Measurements from ENCODE around the gene KRTAP12-4.
A peak's percentile ranks its signal among the peaks of the same experiment; 100 is the strongest.
"Not testable (repeated sequence)": the region's sequence is repeated elsewhere in the genome, so short reads cannot be mapped to it uniquely, and the experiment has no call there.

Gene KRTAP12-4

DNA sequence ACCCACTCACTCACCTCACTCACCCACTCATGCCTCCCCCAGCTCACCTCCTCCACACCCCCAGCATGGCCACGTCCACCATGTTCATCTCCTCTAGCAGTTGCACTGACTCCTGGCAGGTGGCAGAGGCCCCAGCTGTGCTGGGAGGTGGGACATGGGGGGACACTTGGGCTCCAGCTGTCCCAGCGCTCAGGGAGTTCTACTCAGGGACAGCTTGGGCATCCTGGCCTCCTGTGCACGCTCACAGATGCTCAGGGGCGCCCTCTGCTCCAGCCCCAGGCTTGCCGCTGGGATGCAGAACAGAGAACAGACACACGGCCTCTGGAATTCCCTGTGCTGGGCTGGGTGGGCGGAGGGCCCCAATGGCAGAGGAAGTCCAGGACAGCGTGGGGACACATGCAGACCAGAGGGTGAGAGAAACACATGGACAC lies 37.4 kb downstream of the KRTAP12-4 start:
- Mint-ChIP-seq H3K36me3 (peaks cover 20% of the 10 kb centered on the region), H3K4me1 (ENCODE audit: low read depth) (peaks cover 55% of the 10 kb centered on the region), H3K27me3 (no peaks in the 10 kb centered on the region), H3K9me3 (ENCODE audit: low read depth) (peaks cover 18% of the 10 kb centered on the region), H3K27ac (peak overlapping the region; percentile 54), H3K4me3 (no peak overlapping the region)

GRCh38 chr21:44616591-44616926 lies 37.9 kb downstream of the KRTAP12-4 start:
- no peaks in the 10 kb centered on the region for H3K27me3 Mint-ChIP-seq
- peaks cover 17% of the 10 kb centered on the region for H3K36me3 Mint-ChIP-seq
- H3K4me3 Mint-ChIP-seq, result no peak overlapping the region
- H3K27ac Mint-ChIP-seq, result no peak overlapping the region
- peaks cover 18% of the 10 kb centered on the region for H3K9me3 Mint-ChIP-seq (ENCODE audit: low read depth)
- peaks cover 55% of the 10 kb centered on the region for H3K4me1 Mint-ChIP-seq (ENCODE audit: low read depth)

GRCh38 chr21:44615911-44616590 lies 38.4 kb downstream of the KRTAP12-4 start:
- peak overlapping the region; percentile 30 for H3K4me3 Mint-ChIP-seq
- H3K27me3 Mint-ChIP-seq, result no peaks in the 10 kb centered on the region
- H3K36me3 Mint-ChIP-seq, result peaks cover 20% of the 10 kb centered on the region
- H3K27ac Mint-ChIP-seq, result peak overlapping the region; percentile 16
- H3K4me1 Mint-ChIP-seq (ENCODE audit: low read depth), result peaks cover 55% of the 10 kb centered on the region
- H3K9me3 Mint-ChIP-seq (ENCODE audit: low read depth), result peaks cover 18% of the 10 kb centered on the region

DNA sequence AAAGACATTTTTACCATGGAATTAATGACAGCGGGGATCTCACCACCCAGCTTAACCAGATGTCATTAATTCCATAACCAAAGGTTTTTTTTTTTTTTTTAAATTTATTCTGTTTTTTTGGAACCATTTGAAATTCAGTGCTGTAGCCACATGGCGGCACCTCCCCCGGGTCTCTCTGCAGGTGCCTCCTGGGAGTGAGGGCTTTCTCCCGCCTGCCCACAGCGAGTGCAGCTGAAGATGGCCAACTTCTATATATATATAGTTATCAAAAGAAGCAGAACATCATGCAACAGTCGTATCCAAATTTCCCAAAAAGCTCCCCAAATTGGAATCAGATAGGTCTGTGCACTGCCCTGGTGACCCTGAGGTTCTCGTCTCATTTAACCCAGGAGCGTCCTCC lies 39.0 kb downstream of the KRTAP12-4 start:
- no peak overlapping the region for H3K27ac Mint-ChIP-seq
- H3K27me3 Mint-ChIP-seq, result no peaks in the 10 kb centered on the region
- peaks cover 13% of the 10 kb centered on the region for H3K9me3 Mint-ChIP-seq (ENCODE audit: low read depth)
- H3K4me1 Mint-ChIP-seq (ENCODE audit: low read depth), result peaks cover 52% of the 10 kb centered on the region
- peaks cover 15% of the 10 kb centered on the region for H3K36me3 Mint-ChIP-seq
- H3K4me3 Mint-ChIP-seq, result peak overlapping the region; percentile 30

- peaks cover 13% of the 10 kb centered on the region for H3K36me3 Mint-ChIP-seq
- H3K4me1 Mint-ChIP-seq (ENCODE audit: low read depth), result peaks cover 50% of the 10 kb centered on the region
- no peak overlapping the region for H3K4me3 Mint-ChIP-seq
- H3K27ac Mint-ChIP-seq, result no peak overlapping the region
- H3K27me3 Mint-ChIP-seq, result no peaks in the 10 kb centered on the region
- H3K9me3 Mint-ChIP-seq (ENCODE audit: low read depth), result peaks cover 11% of the 10 kb centered on the region
Measured at GRCh38 chr21:44614961-44615391, 39.5 kb downstream of the KRTAP12-4 start.

GRCh38 chr21:44614161-44614631 lies 40.3 kb downstream of the KRTAP12-4 start:
- H3K27me3 Mint-ChIP-seq, result no peaks in the 10 kb centered on the region
- peaks cover 42% of the 10 kb centered on the region for H3K4me1 Mint-ChIP-seq (ENCODE audit: low read depth)
- no peak overlapping the region for H3K27ac Mint-ChIP-seq
- no peak overlapping the region for H3K4me3 Mint-ChIP-seq
- peaks cover 12% of the 10 kb centered on the region for H3K36me3 Mint-ChIP-seq
- peaks cover 11% of the 10 kb centered on the region for H3K9me3 Mint-ChIP-seq (ENCODE audit: low read depth)

GRCh38 chr21:44613386-44614155 lies 40.9 kb downstream of the KRTAP12-4 start:
- no peaks in the 10 kb centered on the region for H3K27me3 Mint-ChIP-seq
- no peak overlapping the region for H3K4me3 Mint-ChIP-seq
- H3K4me1 Mint-ChIP-seq (ENCODE audit: low read depth), result peaks cover 36% of the 10 kb centered on the region
- no peak overlapping the region for H3K27ac Mint-ChIP-seq
- peaks cover 14% of the 10 kb centered on the region for H3K36me3 Mint-ChIP-seq
- peaks cover 13% of the 10 kb centered on the region for H3K9me3 Mint-ChIP-seq (ENCODE audit: low read depth)

- no peak overlapping the region for H3K4me3 Mint-ChIP-seq
- H3K27me3 Mint-ChIP-seq, result no peaks in the 10 kb centered on the region
- peaks cover 27% of the 10 kb centered on the region for H3K4me1 Mint-ChIP-seq (ENCODE audit: low read depth)
- H3K27ac Mint-ChIP-seq, result no peak overlapping the region
- peaks cover 14% of the 10 kb centered on the region for H3K36me3 Mint-ChIP-seq
- H3K9me3 Mint-ChIP-seq (ENCODE audit: low read depth), result peaks cover 13% of the 10 kb centered on the region
Measured at GRCh38 chr21:44612669-44613229, 41.7 kb downstream of the KRTAP12-4 start.

- Mint-ChIP-seq H3K36me3 (peaks cover 14% of the 10 kb centered on the region), H3K27me3 (no peaks in the 10 kb centered on the region), H3K27ac (no peak within 1 kb of the TSS), H3K9me3 (ENCODE audit: low read depth) (peaks cover 13% of the 10 kb centered on the region), H3K4me1 (ENCODE audit: low read depth) (peaks cover 21% of the 10 kb centered on the region), H3K4me3 (no peak within 1 kb of the TSS)
Measured at GRCh38 chr21:44612029-44612486, 42.4 kb downstream of the KRTAP12-4 start, which contains the start of gene KRTAP10-8. Gene KRTAP10-8, plus strand, starts transcription at chr21:44612079. Its CDS starts 22 bp downstream, at chr21:44612101.

GRCh38 chr21:44611551-44611950 lies 42.9 kb downstream of the KRTAP12-4 start:
- Mint-ChIP-seq H3K4me3 (no peak overlapping the region), H3K4me1 (ENCODE audit: low read depth) (peaks cover 16% of the 10 kb centered on the region), H3K9me3 (ENCODE audit: low read depth) (peaks cover 13% of the 10 kb centered on the region)

DNA sequence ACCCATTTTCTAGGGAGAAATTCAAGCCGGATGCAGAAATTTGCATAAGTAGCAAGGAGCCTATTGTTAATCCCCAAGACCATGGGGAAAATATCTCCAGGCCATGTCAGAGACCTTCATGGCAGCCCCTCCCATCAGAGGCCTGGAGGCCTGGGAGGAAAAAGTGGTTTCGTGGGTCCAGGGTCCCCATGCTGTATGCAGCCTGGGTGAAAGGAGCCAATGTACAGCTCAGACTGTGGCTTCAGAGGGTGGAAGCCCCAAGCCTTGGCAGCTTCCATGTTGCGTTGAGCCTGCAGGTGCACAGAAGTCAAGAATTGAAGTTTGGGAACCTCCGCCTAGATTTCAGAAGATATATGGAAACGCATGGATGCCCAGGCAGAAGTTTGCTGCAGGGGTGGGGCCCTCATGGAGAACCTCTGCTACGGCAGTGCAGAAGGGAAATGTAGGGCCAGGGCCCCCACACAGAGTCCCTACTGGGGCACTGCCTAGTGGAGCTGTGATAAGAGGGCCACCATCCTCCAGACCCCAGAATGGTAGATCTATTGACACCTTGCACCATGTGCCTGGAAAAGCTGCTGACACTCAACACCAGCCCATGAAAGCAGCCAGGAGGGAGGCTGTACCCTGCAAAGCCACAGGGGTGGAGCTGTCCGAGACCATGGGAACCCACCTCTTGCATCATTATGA lies 44.2 kb downstream of the KRTAP12-4 start:
- H3K27me3 Mint-ChIP-seq; H3K4me1 Mint-ChIP-seq (ENCODE audit: low read depth); H3K27ac Mint-ChIP-seq; H3K4me3 Mint-ChIP-seq: not testable (repeated sequence)
- peaks cover 14% of the 10 kb centered on the region for H3K36me3 Mint-ChIP-seq
- H3K9me3 Mint-ChIP-seq (ENCODE audit: low read depth), result peaks cover 13% of the 10 kb centered on the region

More at GRCh38 chr21:44611551-44611950, 42.9 kb downstream of the KRTAP12-4 start:
- no peak overlapping the region for H3K27ac Mint-ChIP-seq
- peaks cover 14% of the 10 kb centered on the region for H3K36me3 Mint-ChIP-seq
- H3K27me3 Mint-ChIP-seq, result no peaks in the 10 kb centered on the region

DNA sequence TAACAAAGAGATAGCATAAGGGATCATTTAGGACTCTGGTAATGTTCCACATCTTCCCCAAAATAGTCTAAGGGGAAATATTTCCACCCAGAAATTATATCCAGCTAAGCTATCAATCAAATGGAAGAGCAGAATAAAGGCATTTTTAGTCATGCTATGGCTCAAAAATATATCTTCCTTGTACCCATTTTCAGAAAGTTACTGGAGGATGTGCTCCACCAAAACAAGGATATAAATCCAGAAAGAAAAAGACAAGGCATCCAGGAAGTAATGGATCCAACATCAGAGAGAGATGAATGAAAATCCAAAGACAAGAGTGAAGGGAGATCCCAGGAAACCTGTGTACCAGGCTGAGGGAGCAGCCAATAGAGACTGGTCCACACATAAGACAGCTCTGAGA lies 45.3 kb downstream of the KRTAP12-4 start:
- Mint-ChIP-seq H3K27me3 (no peaks in the 10 kb centered on the region), H3K4me3 (no peak overlapping the region), H3K27ac (no peak overlapping the region), H3K9me3 (ENCODE audit: low read depth) (peaks cover 13% of the 10 kb centered on the region), H3K4me1 (ENCODE audit: low read depth) (peaks cover 3% of the 10 kb centered on the region), H3K36me3 (peaks cover 14% of the 10 kb centered on the region)

GRCh38 chr21:44606495-44606894 lies 48.0 kb downstream of the KRTAP12-4 start:
- H3K9me3 Mint-ChIP-seq (ENCODE audit: low read depth), result peaks cover 13% of the 10 kb centered on the region
- H3K36me3 Mint-ChIP-seq, result peaks cover 13% of the 10 kb centered on the region

More at GRCh38 chr21:44606495-44606894, 48.0 kb downstream of the KRTAP12-4 start:
- no peak overlapping the region for H3K27ac Mint-ChIP-seq
- no peaks in the 10 kb centered on the region for H3K4me1 Mint-ChIP-seq (ENCODE audit: low read depth)
- no peak overlapping the region for H3K4me3 Mint-ChIP-seq
- no peaks in the 10 kb centered on the region for H3K27me3 Mint-ChIP-seq
